ENCODE results near the gene ME1.

Gene ME1

DNA sequence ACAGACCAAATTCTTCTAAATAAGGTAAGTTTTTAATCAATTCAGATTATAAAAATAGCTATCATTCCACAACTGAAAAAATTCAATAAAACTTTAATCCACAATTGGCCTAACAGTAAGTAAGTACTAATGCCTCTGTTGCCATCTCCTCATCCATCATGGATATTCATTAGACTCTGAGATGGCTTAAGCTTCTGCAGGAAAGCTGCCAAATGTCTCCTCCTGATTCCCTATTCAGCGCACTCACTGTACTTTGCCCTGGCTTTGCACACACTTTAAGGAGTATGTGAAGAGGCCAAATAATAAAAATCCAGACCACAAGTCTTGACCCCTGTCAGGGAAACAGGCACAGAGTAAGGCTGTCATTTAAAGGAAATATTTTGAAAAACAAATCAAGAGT lies 261.3 kb downstream of the ME1 start:
- H3K9me3 ChIP-seq (replicated peaks in 1 of 2; ENCODE audit: control insufficient read depth in 2 of 2, insufficient read depth in 1 of 2, low read depth in 1 of 2, low read length in 2 of 2) = no peaks in the 10 kb centered on the region
- H3K23ac ChIP-seq (ENCODE audit: low read depth, low read length, poor library complexity) = no peak overlapping the region
- no peak overlapping the region for H2AFZ ChIP-seq (ENCODE audit: low read length)
- no peaks in the 10 kb centered on the region for H3K4me1 ChIP-seq (ENCODE audit: control insufficient read depth in 2 of 2, insufficient read depth in 1 of 2, low read depth in 1 of 2, low read length in 2 of 2)
- H2BK120ac ChIP-seq (ENCODE audit: low read depth, low read length) = no peak overlapping the region
- no peak overlapping the region for H3K14ac ChIP-seq (ENCODE audit: low read length)
- H3K79me1 ChIP-seq (ENCODE audit: low read depth, low read length) = peaks cover 2% of the 10 kb centered on the region
- WGBS, 2 donors (ENCODE audit: extremely low coverage in 2 of 2, insufficient read length in 2 of 2, insufficient replicate concordance in 1 of 2) = no CpG with 5 or more reads among the region's 1 CpG
- no peak overlapping the region for H2AK5ac ChIP-seq (ENCODE audit: low read depth, low read length)
- no peak overlapping the region for H2BK12ac ChIP-seq (ENCODE audit: low read length)
- H3K4me2 ChIP-seq (ENCODE audit: insufficient read depth, low read length, poor library complexity, severe bottlenecking) = no peak overlapping the region
- H2BK15ac ChIP-seq (ENCODE audit: low read length) = no peak overlapping the region
- DNase-seq (ENCODE audit: low spot score) = no peak
- H3K36me3 ChIP-seq (replicated peaks in 1 of 2; ENCODE audit: control insufficient read depth in 2 of 2, insufficient read depth in 2 of 2, low read length in 2 of 2) = peaks cover 27 to 98% of the 10 kb centered on the region in 2 donors
- no peak overlapping the region for H3K27ac ChIP-seq (replicated peaks; ENCODE audit: low read length)
- H4K91ac ChIP-seq (ENCODE audit: low read depth, low read length, poor library complexity) = no peak overlapping the region
- no peak overlapping the region for H3K9ac ChIP-seq (ENCODE audit: low read depth, low read length, poor library complexity)
- H2BK5ac ChIP-seq (ENCODE audit: low read length) = no peak overlapping the region
- no peak overlapping the region for H3K18ac ChIP-seq (ENCODE audit: low read length)
- no peak overlapping the region for H3K4me3 ChIP-seq (ENCODE audit: low read length in 2 of 2)
- peak overlapping the region; percentile 76 for H3K4ac ChIP-seq (ENCODE audit: low read length)
- H3K27me3 ChIP-seq (ENCODE audit: control insufficient read depth in 3 of 3, insufficient read depth in 3 of 3, low read depth in 1 of 3, low read length in 3 of 3) = no peaks in the 10 kb centered on the region
- H4K8ac ChIP-seq (ENCODE audit: low read depth, low read length) = no peak overlapping the region

DNA sequence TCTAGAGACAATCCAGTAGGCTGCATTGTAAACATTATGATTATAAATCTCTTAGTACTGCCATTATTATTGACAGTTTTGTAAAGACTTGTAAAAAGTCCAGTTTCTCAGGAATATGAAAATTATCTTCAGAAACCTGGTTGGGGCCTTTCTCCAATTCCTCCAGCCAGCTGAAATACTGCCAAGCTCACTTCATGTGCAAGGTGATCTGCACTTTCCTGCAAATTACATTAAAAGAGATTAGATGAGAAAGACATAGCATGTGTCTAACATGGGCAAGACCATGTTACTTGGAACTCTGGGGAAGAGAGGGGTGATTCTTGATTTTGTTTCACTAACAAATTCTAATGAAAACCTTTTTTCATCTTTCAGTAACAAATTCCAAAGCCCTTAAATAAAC lies 261.7 kb downstream of the ME1 start:
- Histone ChIP-seq H3K4me3 (ENCODE audit: low read length in 2 of 2) (no peak overlapping the region), H2AK5ac (ENCODE audit: low read depth, low read length) (no peak overlapping the region), H4K91ac (ENCODE audit: low read depth, low read length, poor library complexity) (no peak overlapping the region), H3K4ac (ENCODE audit: low read length) (no peak overlapping the region), H2BK15ac (ENCODE audit: low read length) (no peak overlapping the region), H2BK120ac (ENCODE audit: low read depth, low read length) (no peak overlapping the region), H4K8ac (ENCODE audit: low read depth, low read length) (no peak overlapping the region), H3K27ac (replicated peaks; ENCODE audit: low read length) (no peak overlapping the region), H3K79me1 (ENCODE audit: low read depth, low read length) (peaks cover 2% of the 10 kb centered on the region), H3K36me3 (replicated peaks in 1 of 2; ENCODE audit: control insufficient read depth in 2 of 2, insufficient read depth in 2 of 2, low read length in 2 of 2) (peaks cover 27 to 98% of the 10 kb centered on the region in 2 donors), H3K9me3 (replicated peaks in 1 of 2; ENCODE audit: control insufficient read depth in 2 of 2, insufficient read depth in 1 of 2, low read depth in 1 of 2, low read length in 2 of 2) (no peaks in the 10 kb centered on the region), H3K23ac (ENCODE audit: low read depth, low read length, poor library complexity) (no peak overlapping the region), H3K18ac (ENCODE audit: low read length) (no peak overlapping the region), H2BK12ac (ENCODE audit: low read length) (no peak overlapping the region), H3K27me3 (ENCODE audit: control insufficient read depth in 3 of 3, insufficient read depth in 3 of 3, low read depth in 1 of 3, low read length in 3 of 3) (no peaks in the 10 kb centered on the region), H3K14ac (ENCODE audit: low read length) (no peak overlapping the region), H2AFZ (ENCODE audit: low read length) (no peak overlapping the region), H3K9ac (ENCODE audit: low read depth, low read length, poor library complexity) (no peak overlapping the region), H3K4me1 (ENCODE audit: control insufficient read depth in 2 of 2, insufficient read depth in 1 of 2, low read depth in 1 of 2, low read length in 2 of 2) (no peaks in the 10 kb centered on the region), H2BK5ac (ENCODE audit: low read length) (no peak overlapping the region), H3K4me2 (ENCODE audit: insufficient read depth, low read length, poor library complexity, severe bottlenecking) (no peak overlapping the region)
- no peak for DNase-seq (ENCODE audit: low spot score)

DNA sequence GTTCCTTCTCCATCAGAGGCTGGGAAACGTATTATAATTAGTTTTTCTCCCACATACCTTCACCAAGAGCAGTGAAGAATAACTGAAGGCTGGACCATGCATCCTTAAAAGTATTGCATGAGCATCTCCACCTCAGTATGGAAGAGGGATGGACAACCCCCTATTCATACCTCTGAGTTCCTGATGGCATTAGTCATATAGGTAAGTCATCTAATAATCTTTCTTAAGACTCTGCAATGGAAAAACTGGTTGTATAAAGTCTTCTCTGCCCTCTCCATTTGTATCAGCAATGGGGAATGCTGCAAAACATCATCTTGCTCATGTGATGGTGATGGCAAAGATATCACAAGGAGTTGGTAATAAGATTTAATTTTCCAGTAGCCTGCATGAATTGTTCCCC lies 262.3 kb downstream of the ME1 start:
- H3K4me1 ChIP-seq (ENCODE audit: control insufficient read depth in 2 of 2, insufficient read depth in 1 of 2, low read depth in 1 of 2, low read length in 2 of 2) = no peaks in the 10 kb centered on the region
- H3K4me2 ChIP-seq (ENCODE audit: insufficient read depth, low read length, poor library complexity, severe bottlenecking) = no peak overlapping the region
- H3K9me3 ChIP-seq (replicated peaks in 1 of 2; ENCODE audit: control insufficient read depth in 2 of 2, insufficient read depth in 1 of 2, low read depth in 1 of 2, low read length in 2 of 2) = no peaks in the 10 kb centered on the region
- no peak overlapping the region for H3K4me3 ChIP-seq (ENCODE audit: low read length in 2 of 2)
- no peak overlapping the region for H2BK120ac ChIP-seq (ENCODE audit: low read depth, low read length)
- no peak overlapping the region for H2AK5ac ChIP-seq (ENCODE audit: low read depth, low read length)
- DNase-seq (ENCODE audit: low spot score) = no peak
- no peak overlapping the region for H2AFZ ChIP-seq (ENCODE audit: low read length)
- no peak overlapping the region for H2BK15ac ChIP-seq (ENCODE audit: low read length)
- no peak overlapping the region for H3K9ac ChIP-seq (ENCODE audit: low read depth, low read length, poor library complexity)
- no peak overlapping the region for H3K27ac ChIP-seq (replicated peaks; ENCODE audit: low read length)
- H4K8ac ChIP-seq (ENCODE audit: low read depth, low read length) = no peak overlapping the region
- H2BK12ac ChIP-seq (ENCODE audit: low read length) = no peak overlapping the region
- H3K18ac ChIP-seq (ENCODE audit: low read length) = no peak overlapping the region
- H3K27me3 ChIP-seq (ENCODE audit: control insufficient read depth in 3 of 3, insufficient read depth in 3 of 3, low read depth in 1 of 3, low read length in 3 of 3) = no peaks in the 10 kb centered on the region
- peaks cover 26 to 100% of the 10 kb centered on the region in 2 donors for H3K36me3 ChIP-seq (replicated peaks in 1 of 2; ENCODE audit: control insufficient read depth in 2 of 2, insufficient read depth in 2 of 2, low read length in 2 of 2)
- no peak overlapping the region for H2BK5ac ChIP-seq (ENCODE audit: low read length)
- peaks cover 2% of the 10 kb centered on the region for H3K79me1 ChIP-seq (ENCODE audit: low read depth, low read length)
- H3K4ac ChIP-seq (ENCODE audit: low read length) = no peak overlapping the region
- no CpG with 5 or more reads among the region's 1 CpG for WGBS, 2 donors (ENCODE audit: extremely low coverage in 2 of 2, insufficient read length in 2 of 2, insufficient replicate concordance in 1 of 2)
- H3K14ac ChIP-seq (ENCODE audit: low read length) = no peak overlapping the region
- no peak overlapping the region for H3K23ac ChIP-seq (ENCODE audit: low read depth, low read length, poor library complexity)
- no peak overlapping the region for H4K91ac ChIP-seq (ENCODE audit: low read depth, low read length, poor library complexity)

DNA sequence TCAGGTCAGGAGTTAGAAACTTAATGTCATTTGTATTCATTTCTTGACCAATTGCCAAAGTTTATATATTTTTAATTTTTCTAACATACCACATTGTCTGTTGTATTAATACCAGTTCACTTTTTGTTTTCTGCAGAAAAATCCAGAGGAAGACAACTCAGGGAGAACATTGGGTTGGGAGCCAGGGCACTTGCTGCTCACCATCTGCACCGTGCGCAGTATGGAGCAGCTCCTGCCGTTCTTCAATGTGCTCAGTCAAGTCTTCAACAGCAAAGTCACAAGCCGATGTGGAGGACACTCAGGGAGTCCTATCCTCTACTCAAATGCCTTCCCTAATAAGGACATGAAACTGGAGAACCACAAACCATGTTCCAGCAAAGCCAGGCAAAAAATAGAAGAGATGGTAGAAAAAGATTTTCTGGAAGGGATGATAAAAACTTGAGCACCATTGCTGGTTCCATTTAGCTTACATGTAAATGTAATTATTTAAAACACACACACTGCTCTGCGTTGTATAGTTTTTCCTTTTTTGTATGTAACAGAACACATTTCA lies 263.0 kb downstream of the ME1 start:
- Histone ChIP-seq H2BK120ac (ENCODE audit: low read depth, low read length) (no peak overlapping the region), H2AK5ac (ENCODE audit: low read depth, low read length) (no peak overlapping the region), H3K9ac (ENCODE audit: low read depth, low read length, poor library complexity) (no peak overlapping the region), H2BK12ac (ENCODE audit: low read length) (no peak overlapping the region), H2BK5ac (ENCODE audit: low read length) (no peak overlapping the region), H3K18ac (ENCODE audit: low read length) (no peak overlapping the region), H3K4me3 (ENCODE audit: low read length in 2 of 2) (no peak overlapping the region), H3K4me2 (ENCODE audit: insufficient read depth, low read length, poor library complexity, severe bottlenecking) (no peak overlapping the region), H3K4ac (ENCODE audit: low read length) (no peak overlapping the region), H3K27me3 (ENCODE audit: control insufficient read depth in 3 of 3, insufficient read depth in 3 of 3, low read depth in 1 of 3, low read length in 3 of 3) (no peaks in the 10 kb centered on the region), H3K27ac (replicated peaks; ENCODE audit: low read length) (no peak overlapping the region), H3K14ac (ENCODE audit: low read length) (no peak overlapping the region), H2AFZ (ENCODE audit: low read length) (no peak overlapping the region), H2BK15ac (ENCODE audit: low read length) (no peak overlapping the region), H4K8ac (ENCODE audit: low read depth, low read length) (no peak overlapping the region), H3K23ac (ENCODE audit: low read depth, low read length, poor library complexity) (no peak overlapping the region), H3K36me3 (replicated peaks in 1 of 2; ENCODE audit: control insufficient read depth in 2 of 2, insufficient read depth in 2 of 2, low read length in 2 of 2) (peaks cover 24 to 100% of the 10 kb centered on the region in 2 donors), H3K9me3 (replicated peaks in 1 of 2; ENCODE audit: control insufficient read depth in 2 of 2, insufficient read depth in 1 of 2, low read depth in 1 of 2, low read length in 2 of 2) (no peaks in the 10 kb centered on the region), H4K91ac (ENCODE audit: low read depth, low read length, poor library complexity) (no peak overlapping the region), H3K4me1 (ENCODE audit: control insufficient read depth in 2 of 2, insufficient read depth in 1 of 2, low read depth in 1 of 2, low read length in 2 of 2) (no peaks in the 10 kb centered on the region), H3K79me1 (ENCODE audit: low read depth, low read length) (peaks cover 2% of the 10 kb centered on the region)
- WGBS, 2 donors (ENCODE audit: extremely low coverage in 2 of 2, insufficient read length in 2 of 2, insufficient replicate concordance in 1 of 2) = no CpG with 5 or more reads among the region's 5 CpGs
- no peak for DNase-seq (ENCODE audit: low spot score)

Data from neuronal stem cell (in vitro differentiated cells).